GM18907 (cell line): ENCODE measurements around the gene CCDC107.
A peak's percentile ranks its signal among the peaks of the same experiment; 100 is the strongest.
"Not testable (repeated sequence)": the region's sequence is repeated elsewhere in the genome, so short reads cannot be mapped to it uniquely, and the experiment has no call there.

Source experiments
- ATAC-seq: cut with Tn5 transposase; IDR thresholded peaks from one replicate; pipeline ENCODE4 v1.9.1; 2021; ENCODE audit warnings: mild to moderate bottlenecking, moderate library complexity; ENCODE audit not compliant: unreplicated experiment

CCDC107 gene

DNA sequence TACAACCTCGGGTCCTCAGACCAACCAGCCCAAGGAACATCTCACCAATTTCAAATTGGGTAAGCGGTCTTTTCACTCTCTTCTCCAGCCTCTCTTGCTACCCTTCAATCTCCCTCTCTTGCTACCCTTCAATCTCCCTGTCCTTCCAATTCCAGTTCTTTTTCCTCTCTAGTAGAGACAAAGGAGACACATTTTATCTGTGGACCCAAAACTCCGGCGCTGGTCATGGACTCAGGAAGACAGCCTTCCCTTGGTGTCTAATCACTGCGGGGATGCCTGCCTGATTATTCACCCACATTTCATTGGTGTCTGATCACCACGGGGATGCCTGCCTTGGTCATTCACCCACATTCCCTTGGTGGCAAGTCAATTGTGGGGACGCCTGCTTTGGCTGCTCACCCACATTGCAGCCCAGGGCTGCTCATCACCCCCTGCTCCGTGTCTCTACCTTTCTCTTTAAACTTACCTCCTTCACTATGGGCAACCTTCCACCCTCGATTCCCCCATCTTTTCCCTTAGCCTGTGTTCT lies 20.6 kb upstream of the CCDC107 start:
- ATAC-seq = not testable (repeated sequence)

DNA sequence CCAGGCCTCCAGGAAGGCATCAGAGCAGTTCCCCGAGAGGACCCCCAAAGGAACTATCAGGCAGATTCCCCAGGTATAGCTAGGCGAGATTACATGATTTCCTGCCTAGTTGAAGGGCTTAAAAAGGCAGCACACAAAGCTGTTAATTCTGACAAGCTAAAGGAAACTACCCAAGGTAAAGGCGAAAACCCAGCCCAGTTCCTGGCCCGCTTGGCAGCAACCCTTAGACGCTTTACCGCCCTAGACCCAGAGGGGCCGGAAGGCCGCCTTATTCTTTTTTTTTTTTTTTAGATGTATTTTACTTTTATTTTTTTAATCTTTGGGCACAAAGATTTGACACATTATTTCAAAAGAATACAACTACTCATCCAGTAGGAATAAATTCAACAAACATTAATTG lies 19.3 kb upstream of the CCDC107 start:
- not testable (repeated sequence) for ATAC-seq

DNA sequence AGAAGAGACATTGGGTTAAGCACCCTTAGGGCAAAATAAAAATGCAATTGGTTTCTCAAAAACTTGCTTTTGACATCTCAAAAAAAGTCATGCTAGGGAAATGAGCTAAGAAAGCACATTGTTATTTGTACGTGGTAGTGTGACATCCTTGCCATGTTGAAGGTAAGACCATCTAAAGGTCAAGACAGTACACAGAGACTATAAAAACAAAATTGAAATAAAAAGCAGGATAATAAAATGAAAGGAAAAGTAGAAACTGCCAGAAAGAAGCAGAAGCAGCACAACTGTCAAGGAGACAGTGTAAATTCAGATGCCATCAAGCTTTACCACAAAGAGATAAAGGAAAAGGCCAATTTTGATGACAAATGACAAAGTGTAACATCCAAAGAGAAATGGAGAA lies 18.9 kb upstream of the CCDC107 start:
- ATAC-seq = not testable (repeated sequence)

DNA sequence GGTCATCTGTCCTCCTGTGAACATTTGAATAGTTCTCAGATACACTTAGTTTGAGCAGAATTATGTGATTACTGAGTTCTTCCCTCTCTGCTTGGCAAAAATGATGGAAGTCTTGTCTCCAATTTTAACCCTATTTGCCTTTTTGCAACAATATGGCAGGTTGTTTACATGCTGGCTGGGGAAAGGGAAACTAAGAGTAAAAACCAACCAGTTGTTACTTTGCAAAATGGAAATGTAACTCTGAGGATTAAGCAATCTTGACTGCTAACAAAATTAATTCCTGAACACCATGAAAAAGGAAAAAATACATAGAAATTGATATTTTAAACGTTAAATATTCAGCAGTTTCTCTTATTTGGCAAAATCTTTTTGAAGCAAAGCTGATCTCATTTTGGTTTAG lies 18.5 kb upstream of the CCDC107 start:
- ATAC-seq = no peak

DNA sequence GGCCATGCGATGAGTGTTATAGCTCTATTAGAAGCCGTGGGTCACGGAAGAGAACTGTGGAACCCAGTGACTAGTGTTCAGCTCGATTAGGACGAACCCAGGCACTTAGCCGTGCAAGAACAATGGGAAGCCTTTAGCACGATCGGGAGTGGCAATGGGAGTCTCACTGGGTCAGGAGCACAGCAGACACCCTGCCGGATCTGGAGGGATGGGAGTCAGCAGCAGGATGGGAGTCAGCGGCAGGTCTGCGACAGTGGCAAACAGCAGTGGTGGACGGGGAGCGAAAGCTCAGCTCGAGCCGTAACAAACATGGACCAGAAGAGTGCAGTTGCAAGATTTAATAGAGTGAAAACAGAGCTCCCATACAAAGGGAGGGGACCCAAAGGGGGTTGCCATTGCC lies 17.7 kb upstream of the CCDC107 start:
- not testable (repeated sequence) for ATAC-seq

DNA sequence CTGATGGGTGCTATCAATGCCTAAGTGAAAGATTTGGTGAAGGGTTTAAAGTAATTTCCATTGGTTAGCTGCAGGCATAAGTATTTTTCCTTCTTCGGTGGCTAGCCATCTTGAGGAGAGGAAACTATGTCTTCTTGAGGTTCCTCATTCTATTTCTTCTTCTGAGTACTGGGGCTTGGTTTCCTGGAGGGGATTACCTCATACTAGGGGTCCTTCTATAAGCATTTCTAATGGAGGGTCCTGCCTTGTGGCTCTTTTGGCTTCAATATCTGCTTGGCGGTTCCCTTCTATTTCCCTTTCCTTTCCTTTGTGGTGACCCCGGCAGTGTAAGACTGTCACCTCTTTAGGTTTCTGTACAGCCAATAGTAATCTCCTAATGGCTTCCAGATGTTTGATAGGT lies 16.6 kb upstream of the CCDC107 start:
- ATAC-seq = not testable (repeated sequence)

DNA sequence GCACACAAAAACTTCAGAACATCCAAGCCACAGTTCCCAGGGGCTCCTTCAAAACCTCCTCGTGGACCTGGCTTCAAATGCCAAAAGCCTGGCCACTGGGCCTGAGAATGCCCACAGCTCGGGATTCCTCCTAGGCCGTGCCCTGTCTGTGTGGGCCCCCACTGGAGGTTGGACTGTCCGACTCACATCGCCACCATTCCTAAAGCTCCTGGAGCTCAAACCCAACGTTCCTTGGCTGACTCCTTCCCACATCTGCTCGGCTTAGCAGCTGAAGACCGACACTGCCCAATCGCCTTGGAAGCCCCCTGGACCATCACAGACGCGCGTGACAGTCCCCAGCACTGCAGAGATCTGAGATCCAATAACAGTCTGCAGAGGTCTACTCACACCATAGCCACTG lies 15.0 kb upstream of the CCDC107 start:
- ATAC-seq = no peak

DNA sequence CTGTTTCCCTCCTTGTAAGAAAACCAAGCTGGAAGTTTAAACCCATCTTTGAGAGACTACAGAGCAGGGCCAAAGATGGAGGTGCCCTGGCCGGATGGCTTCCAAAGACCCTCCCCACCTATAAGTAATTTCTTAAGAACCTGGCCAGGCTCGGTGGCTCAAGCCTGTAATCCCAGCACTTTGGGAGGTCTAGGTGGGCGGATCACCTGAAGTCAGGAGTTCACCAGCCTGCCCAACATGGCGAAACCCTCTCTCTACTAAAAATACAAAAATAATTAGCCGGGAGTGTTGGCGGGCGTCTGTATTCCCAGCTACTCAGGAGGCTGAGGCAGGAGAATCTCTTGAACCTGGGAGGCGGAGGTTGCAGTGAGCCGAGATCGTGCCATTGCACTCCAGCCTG lies 12.4 kb upstream of the CCDC107 start:
- ATAC-seq = not testable (repeated sequence)

DNA sequence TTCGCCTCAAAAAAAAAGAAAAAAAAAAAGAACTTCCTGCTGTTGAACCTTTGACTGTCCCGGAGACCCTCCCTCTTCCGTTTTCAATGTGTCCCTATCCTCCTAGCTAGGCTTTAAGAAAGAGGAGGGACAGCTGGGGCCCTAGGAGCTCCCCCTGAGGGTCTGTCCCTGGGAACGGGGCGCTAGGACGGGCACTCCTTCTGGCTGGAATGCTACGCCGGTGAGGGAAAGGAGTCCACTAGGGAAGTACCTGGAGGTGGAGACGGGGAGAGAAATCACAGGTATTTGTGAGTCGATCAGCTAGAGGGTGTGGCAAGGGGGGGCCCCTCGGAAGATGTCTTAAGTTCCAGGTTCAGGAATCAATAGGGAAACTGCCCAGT lies 11.9 kb upstream of the CCDC107 start:
- ATAC-seq = peak; percentile 1

DNA sequence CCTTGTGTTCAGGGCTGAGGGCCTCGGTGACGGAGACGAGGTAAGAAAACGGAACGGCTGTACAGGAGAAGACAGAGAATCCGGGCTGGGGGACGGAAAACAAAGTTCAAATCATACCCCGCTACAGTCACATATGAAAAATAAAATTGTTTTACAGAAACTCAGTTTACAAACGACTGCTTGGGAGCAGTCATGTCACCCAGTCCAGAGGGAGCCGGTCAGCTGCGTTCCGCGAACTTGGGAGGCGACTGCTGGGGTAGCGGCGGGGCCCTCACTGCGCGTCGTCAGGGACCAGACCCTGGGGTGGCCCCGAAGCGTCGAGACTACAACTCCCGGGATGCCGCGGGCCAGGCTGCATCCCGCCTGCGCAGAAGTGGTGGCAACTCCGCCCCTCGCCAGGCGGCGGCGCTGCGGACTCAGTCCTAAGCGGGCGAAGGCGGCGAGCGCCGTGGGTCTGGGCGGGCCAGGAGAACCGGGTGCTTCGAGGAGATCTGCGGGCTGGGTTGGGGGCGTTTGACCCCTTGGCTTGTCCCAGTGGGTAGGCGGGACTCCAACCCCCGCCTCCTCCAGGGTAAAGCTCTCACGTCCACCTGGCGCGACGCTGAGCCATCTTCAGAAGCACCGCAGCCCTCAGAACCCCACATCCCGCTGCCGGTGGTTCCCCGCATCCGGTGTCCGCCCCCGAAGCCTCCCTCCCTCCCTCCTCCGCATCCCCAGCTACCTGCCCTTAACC lies 11.4 kb upstream of the CCDC107 start:
- ATAC-seq = peak; percentile 86

DNA sequence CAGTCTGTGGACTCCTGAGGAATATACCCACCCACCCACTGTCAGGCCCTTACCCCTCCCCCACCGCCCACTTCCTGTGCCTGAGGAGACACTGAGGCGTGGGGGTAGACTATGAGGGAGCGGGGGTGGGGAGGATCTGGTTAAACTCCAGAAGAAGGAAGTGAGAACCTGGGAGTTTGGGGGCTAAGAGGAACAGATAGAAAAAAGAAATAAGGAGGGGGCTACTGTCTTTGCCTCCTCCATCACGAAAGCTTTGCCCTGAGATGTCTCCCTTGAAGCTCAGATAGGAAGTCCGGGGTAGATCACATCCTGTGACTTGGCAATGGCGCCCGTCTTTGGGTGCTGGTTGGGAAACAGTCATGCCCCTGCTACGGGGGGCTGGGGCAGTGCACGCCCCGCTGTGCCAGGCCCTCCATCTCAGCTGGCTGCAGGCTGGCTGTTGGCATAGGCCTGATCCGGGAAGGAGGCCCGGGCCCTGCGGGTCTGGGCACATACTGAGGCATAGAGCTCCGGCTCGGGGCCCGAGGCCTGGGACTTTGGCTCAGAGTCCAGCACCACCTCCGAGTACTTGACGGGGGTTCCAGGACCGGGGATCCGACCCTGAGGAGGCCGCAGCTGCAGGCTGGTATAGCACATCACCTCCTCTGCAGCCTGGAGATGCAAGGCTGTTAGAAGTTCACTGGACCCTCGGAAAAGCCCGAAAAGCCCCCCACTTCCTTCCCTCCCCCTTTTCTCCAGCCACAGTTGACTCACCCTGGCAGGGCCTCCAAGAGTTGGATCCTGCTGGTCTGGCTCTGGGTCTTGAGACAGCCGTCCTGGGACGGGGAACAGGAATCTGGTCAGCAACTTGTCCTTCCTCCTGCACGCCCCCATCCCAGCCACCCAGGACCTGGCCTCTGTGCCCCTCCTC lies 8.4 kb upstream of the CCDC107 start:
- ATAC-seq = no peak

DNA sequence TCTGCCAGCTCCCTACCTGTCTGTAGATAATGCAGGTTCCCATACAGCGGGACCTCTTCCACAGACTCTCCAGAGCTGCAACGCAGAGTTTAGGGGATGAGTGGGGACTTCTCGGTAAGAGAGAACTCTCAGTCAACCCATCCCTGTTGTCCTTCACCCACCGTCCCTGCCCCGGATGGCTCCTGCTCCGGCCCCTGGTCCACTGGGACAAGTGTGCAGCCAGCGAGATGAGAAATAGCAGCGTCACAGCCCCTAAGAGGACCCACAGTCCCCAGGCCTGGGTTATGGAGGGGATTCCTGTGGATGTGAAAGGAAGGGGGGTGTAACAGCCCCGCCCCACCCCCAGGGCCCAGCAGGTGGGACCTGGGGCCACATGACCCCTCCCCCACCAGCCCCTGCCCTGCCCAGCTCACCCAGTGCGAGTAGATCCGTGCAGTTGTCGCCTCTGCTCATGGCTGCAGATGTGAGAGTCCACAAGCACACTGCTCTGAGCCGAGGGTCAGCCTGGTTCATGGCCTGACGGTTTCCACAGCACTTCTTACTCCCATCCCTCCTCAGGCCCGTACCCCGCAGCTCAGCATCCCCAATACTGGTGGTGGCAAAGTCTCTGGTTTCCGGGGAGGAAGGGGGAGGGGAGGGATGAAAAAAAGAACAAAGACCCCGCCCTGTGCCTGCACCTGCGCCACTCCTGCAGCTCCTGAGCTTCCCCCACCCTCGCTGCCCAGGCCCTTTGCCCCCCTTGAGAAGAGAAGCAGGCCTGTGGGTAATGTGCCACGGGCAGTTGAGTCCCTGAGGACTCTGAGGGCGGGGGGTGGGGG lies 7.5 kb upstream of the CCDC107 start, which contains the start of gene SIT1:
Gene SIT1 (minus strand): TSS at position 591 of the 818 bp plus-strand sequence. CDS start 78 bp downstream, at position 513.
- no peak for ATAC-seq

DNA sequence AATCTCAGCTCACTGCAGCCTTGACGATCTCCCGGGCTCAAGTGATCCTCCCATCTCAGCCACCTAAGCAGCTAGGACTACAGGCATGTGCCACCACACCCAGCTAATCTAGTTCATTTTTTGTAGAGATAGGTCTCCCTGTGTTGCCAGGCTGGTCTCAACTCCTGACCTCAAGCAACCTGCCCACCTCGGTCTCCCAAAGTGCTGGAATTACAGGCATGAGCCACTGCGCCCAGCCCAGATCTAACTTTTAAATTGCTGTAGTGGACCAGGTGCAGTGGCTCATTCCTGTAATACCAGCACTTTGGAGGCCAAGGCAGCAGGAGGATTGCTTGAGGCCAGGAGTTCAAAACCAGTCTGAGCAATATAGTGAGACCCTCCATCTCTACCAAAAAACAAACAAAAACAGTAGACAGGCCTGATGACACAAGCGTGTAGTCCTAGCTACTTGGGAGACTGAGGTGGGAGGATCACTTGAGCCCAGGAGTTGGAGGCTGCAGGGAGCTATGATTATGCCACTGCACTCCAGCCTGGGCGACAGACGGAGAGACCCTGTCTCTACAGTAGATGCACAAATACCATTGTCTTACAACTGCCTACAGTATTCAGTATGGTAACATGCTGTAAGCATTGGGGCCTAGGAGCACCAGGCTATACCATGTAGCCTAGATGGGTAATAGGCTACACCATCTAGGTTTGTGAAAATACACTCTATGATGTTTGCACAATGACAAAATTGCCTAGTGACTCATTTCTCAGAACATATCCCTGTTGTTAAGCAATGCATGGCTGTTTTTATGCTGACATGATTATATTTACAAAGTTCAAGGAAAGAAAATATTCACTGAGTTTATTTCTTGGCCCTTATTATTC lies 5.9 kb upstream of the CCDC107 start:
- no peak for ATAC-seq

DNA sequence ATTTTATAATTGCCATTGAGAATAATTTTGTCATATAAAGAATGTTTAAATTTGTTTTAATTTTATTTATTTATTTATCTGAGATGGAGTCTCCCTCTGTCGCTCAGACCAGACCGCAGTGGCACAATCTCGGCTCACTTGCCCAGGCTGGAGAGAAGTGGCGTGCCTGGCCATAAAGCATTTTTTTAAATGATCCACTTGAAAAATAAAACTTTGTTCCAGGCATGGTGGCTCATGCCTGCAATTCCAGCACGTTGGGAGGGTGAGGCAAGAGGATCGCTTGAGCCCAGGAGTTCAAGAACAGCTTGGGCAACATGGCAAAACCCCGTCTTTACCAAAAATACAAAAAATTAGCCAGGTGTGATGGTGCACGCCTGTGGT lies 5.3 kb upstream of the CCDC107 start:
- ATAC-seq = no peak

DNA sequence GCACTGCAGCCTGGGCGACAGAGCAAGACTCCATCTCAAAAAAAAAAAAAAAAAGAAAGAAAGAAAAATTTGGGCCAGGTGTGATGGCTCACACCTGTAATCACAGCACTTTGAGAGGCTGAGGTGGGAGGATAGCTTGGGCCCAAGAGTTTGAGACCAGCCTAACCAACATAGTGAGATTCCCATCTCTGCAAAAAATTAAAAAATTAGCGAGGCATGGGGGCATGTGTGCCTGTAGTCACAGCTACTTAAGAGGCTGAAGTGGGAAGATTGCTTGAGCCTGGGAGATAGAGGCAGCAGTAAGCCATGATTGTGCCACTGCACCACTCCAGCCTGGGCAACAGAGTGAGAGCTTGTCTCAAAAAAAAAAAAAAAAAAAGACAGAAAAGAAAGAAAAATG lies 4.5 kb upstream of the CCDC107 start:
- ATAC-seq = no peak

DNA sequence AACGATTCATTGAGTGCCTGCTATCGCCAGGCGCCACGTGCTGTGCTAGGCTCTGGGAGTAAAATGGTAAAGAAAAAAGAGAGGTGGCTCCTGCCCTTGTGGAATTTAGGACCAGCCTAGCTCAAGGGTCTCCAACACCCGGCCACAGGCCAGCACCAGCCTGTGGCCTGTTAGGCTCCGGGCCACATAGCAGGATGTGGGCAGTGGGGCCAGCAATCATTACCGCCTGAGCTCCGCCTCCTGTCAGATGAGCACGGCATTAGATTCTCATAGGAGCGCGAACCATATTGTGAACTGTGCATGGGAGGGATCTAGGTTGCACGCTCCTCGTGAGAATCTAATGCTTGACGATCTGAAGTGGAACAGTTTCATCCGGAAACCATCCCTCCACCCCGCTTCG lies 1.7 kb upstream of the CCDC107 start:
- no peak for ATAC-seq

DNA sequence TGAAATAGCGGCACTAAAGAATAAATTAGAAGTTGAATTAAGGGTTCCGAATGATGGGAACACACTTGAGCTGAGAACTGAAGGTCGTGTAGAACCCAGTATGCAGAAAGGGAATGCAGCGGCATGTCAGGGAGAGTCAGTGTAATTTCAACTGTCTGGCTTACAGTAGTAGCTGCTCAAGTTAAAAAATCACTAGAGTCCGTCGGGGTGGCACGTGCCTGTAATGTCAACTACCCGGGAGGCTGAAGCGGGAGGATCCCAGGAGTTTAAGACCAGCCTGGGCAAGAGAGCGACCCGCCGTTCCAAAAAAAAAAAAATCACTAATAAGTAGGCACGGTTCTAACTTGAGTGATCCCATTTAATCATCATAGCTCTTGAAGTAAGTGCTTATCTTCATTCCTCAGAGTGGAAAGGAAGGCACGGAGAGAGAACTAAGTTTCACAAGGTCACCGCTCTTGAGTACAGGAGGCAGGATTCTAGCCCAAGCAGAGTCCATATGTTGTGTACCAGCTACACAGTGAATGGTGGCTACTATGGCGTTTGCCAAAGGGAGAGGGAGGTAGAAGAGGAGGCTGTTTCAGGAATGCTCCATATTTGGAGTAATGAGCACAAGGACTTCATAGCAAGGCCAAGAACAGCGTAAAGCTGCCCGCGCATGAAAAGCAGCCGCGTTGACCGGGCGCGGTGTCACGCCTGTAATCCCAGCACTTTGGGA lies 1.1 kb upstream of the CCDC107 start:
- no peak for ATAC-seq

DNA sequence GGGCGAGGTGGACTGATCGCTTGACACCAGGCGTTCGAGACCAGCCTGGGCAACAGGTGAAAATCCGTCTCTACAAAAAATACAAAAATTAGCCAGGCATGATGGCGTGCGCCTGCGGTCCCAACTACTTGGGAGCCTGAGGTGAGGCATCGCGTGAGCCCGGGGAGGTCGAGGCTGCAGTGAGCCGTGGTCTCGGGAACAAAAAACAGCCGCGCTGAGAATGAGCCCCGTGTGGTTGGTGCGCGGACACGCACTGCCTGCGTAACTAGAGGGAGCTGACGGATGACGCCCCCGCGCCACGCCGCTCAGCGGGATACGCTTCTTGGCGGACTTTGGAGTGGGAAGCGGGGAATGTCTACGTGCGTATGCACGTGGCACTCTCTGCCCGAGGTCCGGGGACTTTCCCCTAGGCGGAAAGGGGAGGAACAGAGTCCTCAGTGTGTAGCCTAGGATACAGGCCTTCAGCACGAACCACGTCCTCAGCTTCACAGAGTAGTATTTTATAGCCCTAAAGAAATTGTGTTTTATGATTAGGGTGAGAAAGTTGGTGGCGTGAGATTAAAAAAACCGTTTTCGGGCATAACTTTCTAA lies 451 bp upstream of the CCDC107 start, which contains the start of gene RMRP:
Gene RMRP (minus strand): TSS at position 474 of the 591 bp plus-strand sequence.
- ATAC-seq = peak; percentile 84

DNA sequence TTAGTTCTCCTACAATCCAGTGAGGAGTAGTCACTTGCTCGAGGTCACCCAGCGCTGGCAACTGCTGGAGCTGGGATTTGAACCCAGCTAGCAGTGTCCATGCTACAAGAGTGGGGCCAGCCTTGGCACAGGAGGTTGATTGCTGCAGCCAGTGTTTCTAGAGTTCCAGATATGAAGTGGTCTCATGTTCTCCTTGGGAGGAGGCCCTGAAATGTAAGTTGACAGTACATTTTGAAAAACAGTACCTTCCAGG lies 802 bp downstream of the CCDC107 start:
- ATAC-seq = no peak
